Upper lobe of left lung (tissue), 6 donors: Measurements from ENCODE around the gene ZNF263. TPM values are rescaled to one million over a fixed set of nuclear protein-coding genes. Genes with fewer than 3 reads are reported as not detected.

Experiments
- ATAC-seq, 2 donors: fragments of 200-7000 bp; cut with Tn5 transposase; one replicate each; pipeline ENCODE4 v1.9.1; 2022; ENCODE audit warnings: mild to moderate bottlenecking in 2 of 2, moderate library complexity in 2 of 2; ENCODE audit not compliant: low FRiP score in 2 of 2
- DNase-seq, 2 donors: peaks; one replicate each; pipeline ENCODE4 v3.0.0-alpha.2; 2019 to 2020
- H3K27ac ChIP-seq, 4 donors: fragments of 200-600 bp; sonication (generic); one replicate each; pipeline ENCODE4 v1.5.1; 2016 to 2019
- H3K27me3 ChIP-seq, 4 donors: fragments of 200-600 bp; sonication (generic); one replicate each; pipeline ENCODE4 v1.5.1; 2017 to 2019
- H3K36me3 ChIP-seq, 4 donors: fragments of 200-600 bp; sonication (generic); one replicate each; pipeline ENCODE4 v1.5.1; 2016 to 2019
- H3K4me1 ChIP-seq, 4 donors: fragments of 200-600 bp; sonication (generic); one replicate each; pipeline ENCODE4 v1.5.1; 2018 to 2019
- H3K4me3 ChIP-seq, 4 donors: fragments of 200-600 bp; sonication (generic); one replicate each; pipeline ENCODE4 v1.5.1; 2017 to 2019; ENCODE audit warnings: mild to moderate bottlenecking in 2 of 4, moderate library complexity in 1 of 4
- H3K9me3 ChIP-seq, 4 donors: fragments of 200-600 bp; sonication (generic); one replicate each; pipeline ENCODE4 v1.5.1; 2018 to 2019
- EP300 ChIP-seq, 4 donors: sonication (generic); formaldehyde crosslinking; IDR thresholded peaks; one replicate each; pipeline ENCODE4 v1.5.1; 2017; ENCODE audit warnings: antibody characterized with exemption in 4 of 4, control low read depth in 2 of 4
- POLR2A ChIP-seq, 4 donors: fragments of 450-650 bp; IDR thresholded peaks; one replicate each; pipeline ENCODE4 v1.5.1; 2016 to 2017; ENCODE audit warnings: antibody characterized with exemption in 4 of 4, mild to moderate bottlenecking in 2 of 4
- POLR2AphosphoS5 ChIP-seq, 2 donors: sonication (generic); formaldehyde crosslinking; IDR thresholded peaks; one replicate each; pipeline ENCODE4 v1.5.1; 2017; ENCODE audit warnings: antibody characterized with exemption in 2 of 2
- WGBS, 2 donors: methylation state at CpG; one replicate each; pipeline ENCODE4 v1.1.5; 2017 to 2018; 5-methylcytosine and 5-hydroxymethylcytosine counted together
- total RNA-seq, 6 donors: library from RNA; depleted of rRNA in 4 of 6; stranded (reverse); fragments of >200 nt in 4 of 6; gene quantifications; one replicate each; pipeline versions ENCODE4 v1.1.0 to v1.2.1, GENCODE V29; 2016 to 2021
- TF ChIP-seq, protein P1 (sequence below), 6 experiments: fragments of 450-650 bp in 4 of 6; fragments of 200-600 bp in 2 of 6; sonication (generic) in 2 of 6; IDR thresholded peaks; one replicate each; pipeline ENCODE4 v1.5.1; 2016 to 2019; ENCODE audit warnings: antibody characterized with exemption in 6 of 6
- donor health status: DM: no; HTN: no; CAD: no; lungs with moderate emphysema.
- donor health status: DM: no; HTN: yes; CAD: no; lungs with severe emphysema.

ZNF263 gene
- total RNA-seq, 6 donors from 2014 or later: 19.6 to 48.2 (median 32.2) TPM

DNA sequence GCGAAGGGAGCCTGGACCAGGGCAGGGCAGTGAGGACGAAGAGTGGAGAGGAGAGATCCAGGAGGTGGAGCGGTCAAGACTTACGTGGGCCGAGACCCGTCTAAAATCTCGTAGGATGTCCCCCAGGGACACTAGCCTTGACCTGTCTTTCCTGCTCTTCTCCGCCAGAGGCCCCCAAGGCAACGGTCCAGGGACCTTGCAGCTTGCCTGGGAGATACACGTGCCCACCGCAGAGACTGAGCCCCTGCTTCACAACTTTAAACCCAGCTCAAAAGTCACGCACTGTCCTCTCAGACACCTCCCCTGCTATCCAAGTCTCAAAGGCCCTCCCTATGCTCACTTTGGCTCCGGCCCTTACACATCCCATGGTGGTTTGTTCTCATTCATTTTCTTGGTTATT lies 12.5 kb downstream of the ZNF263 start:
- peaks cover 38 to 100% (median 89%) of the 10 kb centered on the region in 4 donors for H3K9me3 ChIP-seq
- H3K27me3 ChIP-seq: no peaks in the 10 kb centered on the region
- no peak for TF ChIP-seq POLR2A (IDR thresholded peaks at IDR 0.05)
- no peak for TF ChIP-seq POLR2AphosphoS5 (IDR thresholded peaks at IDR 0.05)
- TF ChIP-seq, protein P1, sequence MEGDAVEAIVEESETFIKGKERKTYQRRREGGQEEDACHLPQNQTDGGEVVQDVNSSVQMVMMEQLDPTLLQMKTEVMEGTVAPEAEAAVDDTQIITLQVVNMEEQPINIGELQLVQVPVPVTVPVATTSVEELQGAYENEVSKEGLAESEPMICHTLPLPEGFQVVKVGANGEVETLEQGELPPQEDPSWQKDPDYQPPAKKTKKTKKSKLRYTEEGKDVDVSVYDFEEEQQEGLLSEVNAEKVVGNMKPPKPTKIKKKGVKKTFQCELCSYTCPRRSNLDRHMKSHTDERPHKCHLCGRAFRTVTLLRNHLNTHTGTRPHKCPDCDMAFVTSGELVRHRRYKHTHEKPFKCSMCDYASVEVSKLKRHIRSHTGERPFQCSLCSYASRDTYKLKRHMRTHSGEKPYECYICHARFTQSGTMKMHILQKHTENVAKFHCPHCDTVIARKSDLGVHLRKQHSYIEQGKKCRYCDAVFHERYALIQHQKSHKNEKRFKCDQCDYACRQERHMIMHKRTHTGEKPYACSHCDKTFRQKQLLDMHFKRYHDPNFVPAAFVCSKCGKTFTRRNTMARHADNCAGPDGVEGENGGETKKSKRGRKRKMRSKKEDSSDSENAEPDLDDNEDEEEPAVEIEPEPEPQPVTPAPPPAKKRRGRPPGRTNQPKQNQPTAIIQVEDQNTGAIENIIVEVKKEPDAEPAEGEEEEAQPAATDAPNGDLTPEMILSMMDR (IDR thresholded peaks at IDR 0.05): no peak
- no peak for TF ChIP-seq EP300 (IDR thresholded peaks at IDR 0.05)
- peaks cover 6 to 43% (median 26%) of the 10 kb centered on the region in 4 donors for H3K36me3 ChIP-seq
- ATAC-seq (no peak), DNase-seq (no peak)
- WGBS, 2 donors: 71 to 82% methylated on average over 13 of the region's 13 CpGs
- H3K4me3 ChIP-seq: no peak overlapping the region
- H3K4me1 ChIP-seq: no peaks in the 10 kb centered on the region
- no peak overlapping the region for H3K27ac ChIP-seq

DNA sequence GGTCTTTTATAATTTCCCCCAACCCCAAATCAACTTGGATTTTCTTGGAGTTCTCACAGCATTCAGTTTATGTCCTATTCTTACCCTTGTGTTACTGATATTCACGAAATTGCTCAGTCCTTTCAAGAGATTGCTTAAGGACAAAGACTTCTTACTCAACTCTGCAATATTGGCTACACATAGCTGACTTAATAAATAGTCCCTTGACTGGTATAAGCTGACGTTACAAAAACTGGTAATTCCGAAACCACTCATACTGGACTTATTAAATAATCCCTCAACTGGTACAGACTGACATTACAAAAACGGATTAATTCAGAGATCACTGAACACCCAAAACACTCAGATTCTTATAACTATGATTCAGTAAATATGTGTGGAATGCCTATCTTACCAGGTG lies 21.1 kb downstream of the ZNF263 start:
- DNase-seq (no peak), ATAC-seq (no peak)
- Histone ChIP-seq H3K4me3 (peak overlapping the region in 3 of 4 donors; percentile 67 to 72 (median 67)), H3K27ac (no peak overlapping the region), H3K27me3 (no peaks in the 10 kb centered on the region), H3K36me3 (peaks cover 8 to 40% (median 21%) of the 10 kb centered on the region in 4 donors), H3K9me3 (peaks cover 3 to 79% (median 68%) of the 10 kb centered on the region in 4 donors), H3K4me1 (peaks cover 0 to 22% (median 8%) of the 10 kb centered on the region in 4 donors)
- TF ChIP-seq EP300 (IDR thresholded peaks at IDR 0.05) (no peak), POLR2A (IDR thresholded peaks at IDR 0.05) (no peak), POLR2AphosphoS5 (IDR thresholded peaks at IDR 0.05) (no peak)
- TF ChIP-seq, protein P1 (IDR thresholded peaks at IDR 0.05): no peak
- WGBS, 2 donors: 70 to 80% methylated on average over 4 of the region's 4 CpGs

DNA sequence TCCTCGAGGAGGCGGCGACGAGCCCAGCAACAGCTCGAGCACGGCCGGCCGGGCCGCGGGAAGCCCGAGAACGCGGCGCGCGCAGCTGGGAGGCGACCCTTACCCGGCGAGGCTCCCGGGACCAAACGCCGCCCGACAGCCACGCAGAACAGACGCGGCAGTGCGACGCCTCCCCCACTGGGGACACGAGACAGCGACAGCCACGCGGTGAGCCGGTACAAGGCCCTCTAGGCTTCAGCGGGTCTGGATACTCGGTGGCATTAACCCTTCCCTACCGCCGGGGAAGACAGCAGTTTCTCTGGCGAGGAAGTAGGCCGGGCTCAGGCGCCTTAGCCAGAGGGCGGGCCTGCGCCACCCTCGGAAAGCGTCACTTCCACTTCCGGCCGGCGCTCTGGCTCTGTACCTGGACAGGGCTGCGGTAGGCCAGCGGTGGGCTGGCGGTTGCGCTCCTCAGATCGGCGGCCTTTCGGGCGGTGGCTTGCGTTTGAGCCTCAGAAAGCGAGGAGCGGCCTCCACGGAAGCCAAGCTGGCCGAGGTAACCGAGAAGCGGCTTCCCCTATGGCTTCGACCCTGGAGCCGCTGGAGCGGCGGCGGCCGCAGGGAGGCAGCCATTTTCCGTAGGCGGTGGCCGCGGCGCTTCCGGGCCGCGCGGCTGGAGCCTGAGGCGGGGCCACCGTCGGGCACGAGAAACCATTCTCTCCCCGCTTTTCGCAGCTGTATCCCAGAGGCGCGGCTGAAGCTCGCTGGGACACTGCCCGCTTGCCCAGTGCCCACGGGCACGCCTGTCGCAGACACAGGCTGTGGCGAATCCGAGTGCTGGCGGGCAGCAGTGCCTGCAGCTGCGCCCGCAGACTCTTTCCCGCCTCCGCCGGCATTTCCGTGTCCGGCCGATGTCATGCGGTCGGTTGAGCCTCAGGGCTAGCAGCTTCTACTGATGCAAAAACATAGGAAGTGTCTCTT lies 22.1 kb downstream of the ZNF263 start, which contains the start of the genes TIGD7 and ZNF75A:
Gene TIGD7 (minus strand): TSS at position 322 of the 960 bp plus-strand sequence. CDS start 4,816 bp downstream, outside the sequence.
Gene ZNF75A (plus strand): TSS at position 389 of the 960 bp plus-strand sequence. CDS start 2,932 bp downstream, outside the sequence.
- Histone ChIP-seq H3K4me1 (peaks cover 0 to 22% (median 8%) of the 10 kb centered on the region in 4 donors), H3K4me3 (peak within 1 kb of the TSS; percentile 46 to 72 (median 67)), H3K36me3 (peaks cover 8 to 44% (median 20%) of the 10 kb centered on the region in 4 donors), H3K27me3 (no peaks in the 10 kb centered on the region), H3K27ac (peak within 1 kb of the TSS; percentile 85 to 93 (median 90)), H3K9me3 (peaks cover 8 to 79% (median 69%) of the 10 kb centered on the region in 4 donors)
- DNase-seq (peak; percentile 85 to 94), ATAC-seq (peak; percentile 96 to 100)
- TF ChIP-seq POLR2A (IDR thresholded peaks at IDR 0.05): peak; percentile 78 to 89 (median 84)
- no peak for TF ChIP-seq EP300 (IDR thresholded peaks at IDR 0.05)
- TF ChIP-seq POLR2AphosphoS5 (IDR thresholded peaks at IDR 0.05): peak; percentile 88 to 97
- TF ChIP-seq, protein P1 (IDR thresholded peaks at IDR 0.05): peak in 3 of 6 experiments; percentile 56 to 79 (median 64)
- 0 to 4% methylated on average over 5 to 39 of the region's 103 CpGs for WGBS, 2 donors

DNA sequence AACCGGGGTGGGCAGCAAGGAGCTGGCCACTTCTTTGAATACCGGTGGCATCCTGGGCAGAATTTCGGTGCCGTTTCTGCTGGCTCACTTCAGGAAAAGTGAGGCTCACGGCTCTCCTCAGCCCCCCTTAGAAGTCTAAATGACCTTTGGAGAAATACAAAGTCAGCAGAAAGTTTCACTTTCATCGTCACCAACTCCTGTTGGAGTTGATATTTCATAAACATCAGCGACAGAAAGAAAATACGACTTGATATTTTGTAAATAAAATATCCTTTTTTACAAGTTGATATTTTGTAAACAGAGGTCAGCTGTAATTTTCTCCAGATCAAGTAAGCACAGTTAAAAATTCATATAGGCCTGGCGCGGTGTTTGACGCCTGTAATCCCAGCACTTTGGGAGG lies 22.8 kb downstream of the ZNF263 start:
- TF ChIP-seq POLR2A (IDR thresholded peaks at IDR 0.05): no peak
- TF ChIP-seq, protein P1 (IDR thresholded peaks at IDR 0.05): no peak
- no peak for TF ChIP-seq POLR2AphosphoS5 (IDR thresholded peaks at IDR 0.05)
- no peak for TF ChIP-seq EP300 (IDR thresholded peaks at IDR 0.05)
- H3K4me1 ChIP-seq: peaks cover 0 to 22% (median 8%) of the 10 kb centered on the region in 4 donors
- no peak for ATAC-seq
- peaks cover 8 to 37% (median 20%) of the 10 kb centered on the region in 4 donors for H3K36me3 ChIP-seq
- DNase-seq: no peak
- H3K4me3 ChIP-seq: peak overlapping the region; percentile 46 to 72 (median 67)
- H3K9me3 ChIP-seq: peaks cover 8 to 79% (median 69%) of the 10 kb centered on the region in 4 donors
- H3K27me3 ChIP-seq: no peaks in the 10 kb centered on the region
- H3K27ac ChIP-seq: peak overlapping the region; percentile 85 to 93 (median 90)
- WGBS, 2 donors: 54 to 68% methylated on average over 11 of the region's 11 CpGs
